Measurements from ENCODE around the gene RAD51B.
A peak's percentile ranks its signal among the peaks of the same experiment; 100 is the strongest.

Gene RAD51B

GRCh38 chr14:68105816-68106215 is 286.2 kb downstream of the RAD51B start:
- TF ChIP-seq CTCF (IDR thresholded peaks at IDR 0.05; ENCODE audit: low read depth, low read length): no peak

GRCh38 chr14:68106456-68106855 is 286.9 kb downstream of the RAD51B start:
- no peak overlapping the region for H3K4me3 ChIP-seq (replicated peaks in 1 of 2; ENCODE audit: low read depth in 2 of 2, low read length in 2 of 2)
- DNase-seq (ENCODE audit: low read depth in 2 of 2): no peak
- no peak for TF ChIP-seq CTCF (IDR thresholded peaks at IDR 0.05; ENCODE audit: low read depth, low read length)

More at GRCh38 chr14:68105816-68106215, 286.2 kb downstream of the RAD51B start:
- no peak for DNase-seq (ENCODE audit: low read depth in 2 of 2)
- no peak overlapping the region for H3K4me3 ChIP-seq (replicated peaks in 1 of 2; ENCODE audit: low read depth in 2 of 2, low read length in 2 of 2)

GRCh38 chr14:68106905-68107304 is 287.3 kb downstream of the RAD51B start:
- TF ChIP-seq CTCF (IDR thresholded peaks at IDR 0.05; ENCODE audit: low read depth, low read length): no peak
- H3K4me3 ChIP-seq (replicated peaks in 1 of 2; ENCODE audit: low read depth in 2 of 2, low read length in 2 of 2): no peak overlapping the region
- no peak for DNase-seq (ENCODE audit: low read depth in 2 of 2)

- no peak for TF ChIP-seq CTCF (IDR thresholded peaks at IDR 0.05; ENCODE audit: low read depth, low read length)
- no peak overlapping the region for H3K4me3 ChIP-seq (replicated peaks in 1 of 2; ENCODE audit: low read depth in 2 of 2, low read length in 2 of 2)
- peak; percentile 35 to 66 for DNase-seq (ENCODE audit: low read depth in 2 of 2)
Observed at GRCh38 chr14:68109132-68109900, 289.7 kb downstream of the RAD51B start.

GRCh38 chr14:68111097-68111852 is 291.7 kb downstream of the RAD51B start:
- no peak for DNase-seq (ENCODE audit: low read depth in 2 of 2)
- no peak overlapping the region for H3K4me3 ChIP-seq (replicated peaks in 1 of 2; ENCODE audit: low read depth in 2 of 2, low read length in 2 of 2)
- no peak for TF ChIP-seq CTCF (IDR thresholded peaks at IDR 0.05; ENCODE audit: low read depth, low read length)

GRCh38 chr14:68111853-68112270 is 292.3 kb downstream of the RAD51B start:
- TF ChIP-seq CTCF (IDR thresholded peaks at IDR 0.05; ENCODE audit: low read depth, low read length): no peak
- H3K4me3 ChIP-seq (replicated peaks in 1 of 2; ENCODE audit: low read depth in 2 of 2, low read length in 2 of 2): no peak overlapping the region
- DNase-seq (ENCODE audit: low read depth in 2 of 2): no peak

Data from cardiac fibroblast (primary cell).